HUES64 (cell line): ENCODE measurements around the gene PDIK1L. TPM values are rescaled to one million over a fixed set of nuclear protein-coding genes. Genes with fewer than 3 reads are reported as not detected.

Source experiments
- H3K27ac ChIP-seq: 2 replicates; pipeline ENCODE4 v1.7.0; 2013; ENCODE audit warnings: low read depth, low read length, inconsistent platforms
- H3K27me3 ChIP-seq: 2 replicates; pipeline ENCODE4 v1.6.1; 2013; ENCODE audit warnings: mild to moderate bottlenecking, low read length; ENCODE audit not compliant: insufficient read depth
- H3K36me3 ChIP-seq: 2 replicates; pipeline ENCODE4 v1.6.1; 2013; ENCODE audit warnings: mild to moderate bottlenecking, low read length; ENCODE audit not compliant: insufficient read depth
- H3K4me1 ChIP-seq: 2 replicates; pipeline ENCODE4 v1.6.1; 2013; ENCODE audit warnings: mild to moderate bottlenecking, low read length, moderate library complexity; ENCODE audit not compliant: insufficient read depth
- H3K4me3 ChIP-seq: 2 replicates; pipeline ENCODE4 v1.5.1; 2013; ENCODE audit warnings: mild to moderate bottlenecking, low read length, moderate library complexity
- H3K9ac ChIP-seq: 2 replicates; pipeline ENCODE4 v1.6.1; 2013; ENCODE audit warnings: mild to moderate bottlenecking, low read depth, low read length
- H3K9me3 ChIP-seq: 2 replicates; pipeline ENCODE4 v1.6.1; 2013; ENCODE audit warnings: low read depth, low read length; ENCODE audit not compliant: insufficient read depth
- WGBS: fragments of 150-250, 120-280 bp; methylation state at CpG from one replicate; pipeline ENCODE4 v1.1.7; 2013; ENCODE audit warnings: missing lambda C conversion rate; 5-methylcytosine and 5-hydroxymethylcytosine counted together
- polyA plus RNA-seq, 2 experiments: library from polyadenylated mRNA; stranded (reverse); fragments of 50-300 nt; gene quantifications; one replicate each; pipeline ENCODE4 v1.2.3, GENCODE V29; 2013

The PDIK1L gene
- 3.2 TPM for polyA plus RNA-seq (2013, experiment 1 of 2)
- 3.8 TPM for polyA plus RNA-seq (2013, experiment 2 of 2)

GRCh38 chr1:26111530-26112406 is at the start of gene PDIK1L:
TSS of gene PDIK1L (plus strand) at chr1:26111824. CDS start at chr1:26114309, 2,485 bp downstream.
- under 1% methylated on average over 96 of the region's 96 CpGs for WGBS
- H3K36me3 ChIP-seq, result peaks cover 11% of the 10 kb centered on the region; the same call in 1 of the 2 replicates
- H3K27ac ChIP-seq, result peak within 1 kb of the TSS; percentile 94
- peak within 1 kb of the TSS; percentile 100 for H3K4me3 ChIP-seq
- H3K4me1 ChIP-seq, result peaks cover 15% of the 10 kb centered on the region
- H3K27me3 ChIP-seq, result peaks cover 16% of the 10 kb centered on the region
- H3K9me3 ChIP-seq, result no peaks in the 10 kb centered on the region
- H3K9ac ChIP-seq, result peak within 1 kb of the TSS; percentile 91

DNA sequence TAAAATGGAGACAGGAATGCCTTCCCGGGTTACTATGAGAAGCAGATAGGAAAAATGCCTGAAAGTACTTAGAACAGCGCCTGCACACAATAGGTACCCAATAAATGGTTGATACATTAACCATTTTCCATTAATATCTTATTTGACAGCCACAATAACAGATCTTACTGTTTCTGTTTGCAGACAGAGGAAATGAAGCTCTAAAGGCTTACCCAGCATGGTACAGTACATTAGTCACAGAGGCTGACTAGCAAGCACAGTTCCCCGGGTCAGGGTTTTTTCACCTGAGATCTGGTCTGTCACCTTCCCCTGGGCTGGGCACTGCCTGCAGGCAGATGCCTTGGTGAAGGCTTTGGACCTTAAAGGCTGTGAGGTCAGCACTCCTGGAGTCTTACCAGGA is 47.1 kb upstream of the PDIK1L start:
- no peaks in the 10 kb centered on the region for H3K9me3 ChIP-seq
- H3K9ac ChIP-seq, result no peak overlapping the region
- peaks cover 3% of the 10 kb centered on the region; the same call in 1 of the 2 replicates for H3K4me1 ChIP-seq
- H3K27me3 ChIP-seq, result no peaks in the 10 kb centered on the region
- 92% methylated on average over 3 of the region's 3 CpGs for WGBS
- H3K4me3 ChIP-seq, result no peak overlapping the region
- no peaks in the 10 kb centered on the region for H3K36me3 ChIP-seq
- H3K27ac ChIP-seq, result no peak overlapping the region

DNA sequence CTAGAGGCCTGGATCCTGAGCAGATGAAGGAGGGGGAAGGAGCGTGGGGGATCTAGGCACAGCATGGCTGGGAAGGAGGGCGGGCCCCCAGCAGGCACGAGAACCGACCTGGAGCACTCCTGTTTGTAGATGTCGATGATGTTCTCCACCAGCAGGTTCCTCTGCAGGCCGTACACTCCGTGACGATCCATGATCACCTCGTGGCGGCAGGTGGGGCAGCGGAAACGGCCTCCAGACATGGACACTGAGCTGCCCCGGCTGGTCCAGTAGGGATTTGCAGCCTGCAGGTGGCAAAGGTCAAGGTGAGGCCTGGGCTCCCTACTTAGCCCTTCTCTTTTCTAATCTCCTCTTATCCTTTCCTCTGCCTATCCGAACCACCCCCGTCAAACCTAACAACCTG is 45.5 kb upstream of the PDIK1L start:
- no peak overlapping the region for H3K27ac ChIP-seq
- no peaks in the 10 kb centered on the region for H3K36me3 ChIP-seq
- H3K9ac ChIP-seq, result no peak overlapping the region
- H3K27me3 ChIP-seq, result no peaks in the 10 kb centered on the region
- no peaks in the 10 kb centered on the region for H3K9me3 ChIP-seq
- peaks cover 3% of the 10 kb centered on the region; the same call in 1 of the 2 replicates for H3K4me1 ChIP-seq
- H3K4me3 ChIP-seq, result no peak overlapping the region
- 86% methylated on average over 15 of the region's 15 CpGs for WGBS

DNA sequence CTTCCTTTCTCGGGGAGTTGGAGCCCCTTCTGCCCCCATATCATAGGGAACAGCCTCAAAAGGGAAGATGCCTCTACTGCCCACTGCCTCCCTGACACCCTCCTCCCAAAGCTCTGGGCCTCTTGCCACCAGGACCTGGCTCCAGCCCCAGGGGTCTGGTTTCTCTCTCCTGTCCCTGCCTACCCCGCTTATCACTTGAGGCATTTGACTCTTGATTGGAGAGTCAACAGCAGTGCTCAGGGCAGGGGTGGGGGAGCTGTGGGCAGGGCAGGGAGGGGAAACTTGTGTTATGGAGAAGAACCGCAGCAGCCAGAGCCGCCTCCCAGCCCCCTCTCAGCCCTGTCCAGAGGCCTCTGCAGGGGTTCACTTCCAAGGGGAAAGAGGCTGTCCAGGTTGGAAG is 44.8 kb upstream of the PDIK1L start:
- Histone ChIP-seq H3K9me3 (no peaks in the 10 kb centered on the region), H3K4me1 (peaks cover 3% of the 10 kb centered on the region; the same call in 1 of the 2 replicates), H3K27me3 (no peaks in the 10 kb centered on the region), H3K9ac (no peak overlapping the region), H3K4me3 (no peak overlapping the region), H3K36me3 (no peaks in the 10 kb centered on the region), H3K27ac (no peak overlapping the region)
- 33% methylated on average over 4 of the region's 4 CpGs for WGBS

- Histone ChIP-seq H3K27ac (no peak within 1 kb of the TSS), H3K36me3 (no peaks in the 10 kb centered on the region), H3K4me3 (no peak within 1 kb of the TSS), H3K9ac (no peak within 1 kb of the TSS), H3K27me3 (no peaks in the 10 kb centered on the region), H3K4me1 (peaks cover 3% of the 10 kb centered on the region; the same call in 1 of the 2 replicates), H3K9me3 (no peaks in the 10 kb centered on the region)
- WGBS, result 83% methylated on average over 9 of the region's 9 CpGs
These were observed 44.2 kb upstream of the PDIK1L start, which contains the start of gene TRIM63 for GRCh38 chr1:26067432-26067911. TSS of gene TRIM63 (minus strand) at chr1:26067630. CDS start at chr1:26067494, 136 bp downstream.

GRCh38 chr1:26069941-26070295 is 41.7 kb upstream of the PDIK1L start:
- 90% methylated on average over 1 of the region's 1 CpG for WGBS

DNA sequence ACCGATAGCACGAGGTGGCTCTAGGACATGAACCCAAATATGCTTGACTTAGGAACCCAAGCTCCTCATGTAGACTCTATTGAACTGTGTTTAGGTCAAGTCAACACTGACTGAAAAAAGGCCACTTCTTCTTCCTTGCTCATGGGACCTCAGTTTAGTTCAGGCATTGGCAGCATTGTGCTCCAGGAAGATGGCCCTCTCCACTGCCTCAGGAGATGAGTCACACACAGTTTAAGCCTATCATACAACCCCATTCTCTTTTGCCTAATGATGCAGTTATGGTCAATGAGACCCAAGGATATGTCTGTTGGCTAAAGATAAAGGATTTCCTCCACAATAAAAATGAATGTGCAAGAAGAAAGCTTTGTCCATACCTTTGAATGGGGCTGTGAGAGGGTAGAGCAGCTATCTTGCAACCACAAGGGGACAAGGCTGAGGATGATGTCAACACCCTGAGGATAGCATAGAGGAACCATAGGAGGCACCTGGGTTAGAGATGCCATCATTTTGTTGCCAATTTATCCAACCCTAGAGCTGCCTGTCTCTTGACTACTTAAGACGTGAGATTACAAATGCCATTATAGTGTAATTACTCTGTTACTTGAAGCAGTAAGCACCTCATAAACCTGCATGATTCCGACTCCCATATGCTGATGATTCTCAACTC is 41.2 kb upstream of the PDIK1L start:
- H3K36me3 ChIP-seq, result no peaks in the 10 kb centered on the region

More at GRCh38 chr1:26069941-26070295, 41.7 kb upstream of the PDIK1L start:
- Histone ChIP-seq H3K27ac (no peak overlapping the region), H3K9me3 (no peaks in the 10 kb centered on the region), H3K36me3 (no peaks in the 10 kb centered on the region), H3K27me3 (no peaks in the 10 kb centered on the region), H3K4me3 (no peak overlapping the region), H3K9ac (no peak overlapping the region), H3K4me1 (peaks cover 3% of the 10 kb centered on the region; the same call in 1 of the 2 replicates)

GRCh38 chr1:26070963-26071342 is 40.7 kb upstream of the PDIK1L start:
- peaks cover 3% of the 10 kb centered on the region; the same call in 1 of the 2 replicates for H3K4me1 ChIP-seq
- no peak overlapping the region for H3K27ac ChIP-seq
- H3K9ac ChIP-seq, result no peak overlapping the region
- H3K9me3 ChIP-seq, result no peaks in the 10 kb centered on the region
- H3K36me3 ChIP-seq, result no peaks in the 10 kb centered on the region
- 95% methylated on average over 5 of the region's 6 CpGs for WGBS
- no peaks in the 10 kb centered on the region for H3K27me3 ChIP-seq
- no peak overlapping the region for H3K4me3 ChIP-seq

More for the DNA sequence above, 41.2 kb upstream of the PDIK1L start:
- Histone ChIP-seq H3K4me3 (no peak overlapping the region), H3K9ac (no peak overlapping the region), H3K27me3 (no peaks in the 10 kb centered on the region), H3K9me3 (no peaks in the 10 kb centered on the region), H3K4me1 (peaks cover 3% of the 10 kb centered on the region; the same call in 1 of the 2 replicates), H3K27ac (no peak overlapping the region)
- WGBS, result 90% methylated on average over 4 of the region's 4 CpGs

DNA sequence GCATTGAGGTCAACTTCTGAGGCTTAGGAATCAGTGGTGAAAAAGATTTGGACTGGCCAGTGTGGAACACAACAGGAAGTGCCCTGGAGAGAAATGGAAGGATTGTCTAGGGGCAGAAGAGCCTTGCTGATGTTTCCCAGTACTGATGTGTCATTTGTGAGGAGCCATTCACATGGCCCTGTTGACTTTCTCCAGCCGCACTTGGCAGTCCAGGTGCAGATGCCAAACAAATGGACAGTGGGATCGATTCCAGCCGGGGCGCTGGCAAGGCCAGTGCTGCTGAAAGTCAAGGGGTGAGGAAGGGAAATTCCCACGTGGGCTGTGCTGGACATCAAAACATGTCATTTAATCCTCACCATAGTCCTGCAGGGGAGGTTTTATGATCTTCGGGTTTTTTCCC is 39.3 kb upstream of the PDIK1L start:
- 89% methylated on average over 6 of the region's 6 CpGs for WGBS
- Histone ChIP-seq H3K4me1 (peaks cover 3% of the 10 kb centered on the region; the same call in 1 of the 2 replicates), H3K27me3 (no peaks in the 10 kb centered on the region), H3K27ac (no peak overlapping the region), H3K36me3 (no peaks in the 10 kb centered on the region), H3K9me3 (no peaks in the 10 kb centered on the region), H3K9ac (no peak overlapping the region), H3K4me3 (no peak overlapping the region)

- Histone ChIP-seq H3K9ac (no peak overlapping the region), H3K4me1 (peaks cover 7% of the 10 kb centered on the region), H3K27ac (no peak overlapping the region), H3K4me3 (no peak overlapping the region), H3K36me3 (no peaks in the 10 kb centered on the region), H3K27me3 (no peaks in the 10 kb centered on the region), H3K9me3 (no peaks in the 10 kb centered on the region)
- WGBS, result 90% methylated on average over 3 of the region's 3 CpGs
These were observed 36.0 kb upstream of the PDIK1L start for GRCh38 chr1:26075421-26076144.
